ENCODE results near the gene NID2. TPM values are rescaled to one million over a fixed set of nuclear protein-coding genes. Genes with fewer than 3 reads are reported as not detected.
A peak's percentile ranks its signal among the peaks of the same experiment; 100 is the strongest.

The NID2 gene
- total RNA-seq, 1 donor from 2014 or later = 42.4 TPM

GRCh38 chr14:52026017-52026660 is 42.7 kb downstream of the NID2 start:
- no peak for DNase-seq (ENCODE audit: low spot score)

DNA sequence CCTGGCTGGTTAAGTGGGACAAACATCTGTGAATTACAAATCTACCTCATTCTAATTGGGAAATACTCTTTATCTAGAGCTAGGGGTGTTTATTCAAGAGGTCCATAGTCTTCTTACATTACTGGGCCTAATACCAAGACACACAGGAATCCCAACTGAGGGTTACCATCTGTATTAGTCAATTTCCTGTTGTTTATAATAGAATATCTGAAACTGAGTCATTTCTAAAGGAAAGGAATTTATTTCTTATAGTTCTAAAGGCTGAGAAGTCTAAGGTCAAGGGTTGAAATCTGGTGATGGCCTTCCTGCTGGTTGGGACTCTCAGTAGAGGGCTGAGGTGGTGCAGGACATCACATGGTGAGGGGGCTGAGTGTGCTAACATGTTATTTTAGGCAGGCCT is 43.5 kb downstream of the NID2 start:
- no peak for DNase-seq (ENCODE audit: low spot score)

- peak; percentile 48 for DNase-seq (ENCODE audit: low spot score)
These were observed 45.3 kb downstream of the NID2 start for GRCh38 chr14:52023518-52023917.

DNA sequence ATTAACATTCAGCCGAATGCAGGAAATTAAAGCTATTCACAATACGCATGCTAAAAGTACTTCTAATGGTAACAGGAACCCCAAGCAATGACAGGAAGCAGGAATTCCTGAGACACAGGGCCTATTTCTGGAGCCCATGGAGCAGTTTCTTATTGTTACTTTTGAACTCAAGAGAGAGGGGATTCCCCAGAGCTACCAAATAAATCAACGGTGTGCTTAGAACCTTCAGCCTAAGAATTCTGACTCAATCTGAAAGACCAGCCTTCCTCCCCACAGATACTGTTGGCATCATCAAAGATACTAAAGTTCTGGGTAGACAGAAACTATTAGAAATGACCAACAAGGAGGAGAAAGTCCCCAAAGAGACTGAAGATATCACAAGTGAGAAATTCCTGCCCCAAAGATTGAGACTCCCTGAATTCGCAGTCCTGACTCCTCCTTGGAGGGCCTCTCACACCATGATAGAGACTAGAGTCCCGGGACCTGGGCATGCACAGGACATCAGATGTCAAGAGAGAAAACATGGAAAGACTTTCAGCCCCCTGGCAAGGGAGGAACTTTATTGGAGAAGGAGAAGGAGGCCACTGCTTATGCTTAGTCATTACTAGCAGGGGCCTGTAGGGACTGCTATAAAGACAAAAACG is 46.8 kb downstream of the NID2 start:
- no peak for DNase-seq (ENCODE audit: low spot score)

DNA sequence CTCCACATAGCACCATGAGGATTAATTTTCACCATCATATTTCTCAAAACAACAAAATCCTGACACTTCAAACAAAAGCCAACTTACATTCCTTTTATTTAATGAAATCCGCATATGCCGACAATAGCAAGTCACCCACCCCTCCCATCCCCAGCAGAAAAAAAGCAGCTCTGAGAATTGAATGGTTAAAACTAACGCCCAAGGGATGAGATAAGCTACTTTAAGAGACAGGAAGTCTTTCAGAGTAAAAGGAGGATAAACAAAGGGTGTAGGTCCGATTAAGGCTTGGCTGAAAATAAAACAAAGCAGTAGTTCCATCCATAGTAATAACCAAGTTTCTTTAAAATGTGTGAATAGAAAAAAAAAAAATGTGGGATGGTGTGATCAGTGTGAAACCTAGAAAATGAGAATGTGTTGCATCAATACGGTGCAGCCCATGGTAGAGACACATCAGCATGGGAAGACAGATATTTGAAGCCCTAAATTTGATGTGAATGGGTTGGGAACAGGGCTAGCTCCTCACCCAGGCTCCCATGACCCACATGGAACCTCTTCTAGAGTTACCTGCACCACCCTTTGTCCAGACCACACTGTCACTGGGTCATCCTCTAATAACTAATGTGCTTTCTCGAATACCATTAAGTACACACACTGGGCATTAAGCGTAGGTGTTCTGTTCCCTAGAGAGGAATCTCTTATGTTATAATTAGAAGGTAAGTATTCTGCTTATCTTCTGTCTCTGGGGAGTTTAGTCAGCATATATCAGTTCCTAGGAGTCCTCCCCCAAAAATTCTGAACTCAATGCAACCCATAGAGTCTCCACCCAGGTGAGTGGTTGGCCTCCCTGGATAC is 47.8 kb downstream of the NID2 start:
- no peak for DNase-seq (ENCODE audit: low spot score)

GRCh38 chr14:52020161-52020714 is 48.6 kb downstream of the NID2 start:
- DNase-seq (ENCODE audit: low spot score) = no peak

DNA sequence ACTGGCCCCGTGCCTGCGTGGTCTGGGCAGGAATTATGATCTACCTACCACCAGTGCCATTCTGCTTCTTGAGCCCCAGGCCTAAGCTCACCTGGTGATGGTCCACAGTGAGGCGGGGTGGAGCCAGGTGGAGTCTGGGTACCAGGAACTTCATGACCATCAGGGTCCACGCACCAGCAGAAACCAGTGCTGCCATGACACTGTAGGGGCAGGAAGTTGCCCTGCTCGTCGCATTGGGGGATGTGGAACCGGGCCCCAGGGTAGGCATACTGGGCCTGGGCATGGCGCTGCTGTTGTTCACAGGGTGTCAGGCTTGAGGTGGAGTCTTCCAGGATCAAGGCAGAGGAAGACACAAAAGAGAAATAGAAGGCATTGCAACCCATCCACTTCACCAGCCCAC is 49.9 kb downstream of the NID2 start:
- DNase-seq (ENCODE audit: low spot score) = no peak

DNA sequence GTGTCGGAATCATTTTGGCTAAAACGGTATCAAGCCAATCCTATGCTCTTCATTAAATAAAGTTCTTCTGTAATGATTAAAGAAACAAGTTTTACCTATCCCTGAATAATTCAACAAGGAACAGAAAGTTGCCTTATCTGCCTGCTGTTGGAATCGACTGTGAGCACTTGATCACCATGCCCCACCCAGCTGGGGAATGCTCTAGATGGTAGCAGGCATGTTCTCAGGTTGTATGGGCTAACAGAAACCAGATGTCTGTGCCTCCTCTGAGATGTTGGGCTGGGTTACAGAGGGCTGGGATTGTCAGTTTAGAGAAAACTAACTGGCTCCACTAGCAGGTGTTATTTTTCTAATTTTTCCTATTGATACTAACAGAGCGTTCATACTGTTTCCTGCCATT is 50.6 kb downstream of the NID2 start:
- no peak for DNase-seq (ENCODE audit: low spot score)

DNA sequence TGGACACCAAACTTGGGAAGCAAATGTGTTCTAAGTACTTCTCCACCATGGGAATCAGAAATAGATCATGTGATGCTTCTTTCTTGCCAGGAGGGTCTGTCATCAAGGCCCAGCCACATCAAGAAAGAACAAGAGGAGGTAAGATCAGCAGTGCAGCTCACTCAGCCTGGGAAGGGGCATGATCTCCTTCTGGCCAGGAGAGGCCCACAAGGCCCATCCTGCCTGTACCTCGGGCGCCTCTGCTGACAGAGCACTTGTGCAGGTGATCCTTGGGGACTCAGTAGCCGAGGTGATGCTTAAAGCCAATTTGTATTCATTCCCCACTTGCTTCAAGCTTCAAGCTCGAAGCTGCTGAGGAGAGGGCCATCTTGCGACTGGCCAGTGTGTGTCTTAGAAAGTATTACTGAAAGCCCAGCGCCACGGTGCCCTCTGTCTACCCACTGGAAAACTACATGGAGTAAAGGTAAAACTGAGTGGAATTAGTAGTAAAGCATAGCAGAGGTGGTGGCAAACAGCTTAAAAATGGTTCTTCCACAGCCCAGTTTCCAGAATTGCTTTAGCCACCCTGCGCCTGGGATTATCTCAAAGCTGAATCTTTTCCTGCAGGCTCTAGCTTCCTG is 53.3 kb downstream of the NID2 start:
- DNase-seq (ENCODE audit: low spot score) = no peak

GRCh38 chr14:52014601-52015267 is 54.1 kb downstream of the NID2 start:
- no peak for DNase-seq (ENCODE audit: low spot score)

DNA sequence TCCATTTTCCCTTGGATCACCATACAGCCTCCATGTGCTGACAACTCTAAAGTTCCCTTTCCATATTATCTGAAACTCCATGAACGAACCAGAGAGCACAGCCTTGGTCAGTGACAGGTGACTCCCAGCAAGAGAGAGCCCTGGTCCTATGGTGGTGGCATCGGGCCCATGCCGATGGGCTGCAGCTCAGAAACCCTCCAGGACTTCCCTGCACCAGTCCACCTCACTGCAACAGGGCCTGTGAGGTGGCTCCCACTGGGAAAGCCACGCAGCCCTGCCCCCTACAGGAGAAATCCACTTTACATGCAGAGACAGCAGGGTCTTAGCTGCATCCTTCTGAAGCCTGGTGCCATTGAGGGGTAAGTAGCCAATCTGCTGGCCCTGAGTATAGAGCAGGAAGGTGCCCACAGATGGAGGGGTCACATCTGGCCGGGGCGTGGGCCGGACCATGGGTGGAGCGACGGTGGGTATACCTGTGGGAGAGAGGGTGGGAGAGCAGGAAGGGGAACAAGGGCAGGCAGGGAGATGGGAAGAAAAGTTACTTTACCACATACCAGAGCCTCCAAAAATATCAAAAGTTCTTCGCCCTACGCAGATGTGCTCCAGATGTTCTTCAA is 54.8 kb downstream of the NID2 start:
- DNase-seq (ENCODE audit: low spot score) = no peak

GRCh38 chr14:52012635-52013034 is 56.2 kb downstream of the NID2 start:
- DNase-seq (ENCODE audit: low spot score) = no peak

GRCh38 chr14:52011523-52011922 is 57.3 kb downstream of the NID2 start:
- no peak for DNase-seq (ENCODE audit: low spot score)

- no peak for DNase-seq (ENCODE audit: low spot score)
These were observed 58.6 kb downstream of the NID2 start for GRCh38 chr14:52010173-52010693.

DNA sequence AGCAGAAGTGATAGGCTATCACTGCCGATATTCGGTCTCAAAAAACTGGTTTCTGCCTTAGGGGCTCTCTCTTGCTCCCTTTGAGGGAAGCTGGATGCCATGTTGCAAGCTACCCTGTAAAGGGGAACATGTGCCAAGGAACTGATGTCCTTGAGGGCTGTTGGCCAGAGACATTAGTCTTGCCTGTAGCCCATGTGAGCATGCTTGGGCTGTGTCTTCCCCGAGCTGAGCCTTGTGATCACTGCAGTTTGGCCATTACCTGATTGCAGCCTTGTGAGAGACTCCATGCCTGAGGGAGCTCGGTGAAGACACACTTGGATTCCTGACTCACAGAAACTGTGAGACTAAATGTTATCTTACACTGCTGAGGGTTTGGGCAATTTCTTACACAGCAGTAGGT is 60.7 kb downstream of the NID2 start:
- no peak for DNase-seq (ENCODE audit: low spot score)

DNA sequence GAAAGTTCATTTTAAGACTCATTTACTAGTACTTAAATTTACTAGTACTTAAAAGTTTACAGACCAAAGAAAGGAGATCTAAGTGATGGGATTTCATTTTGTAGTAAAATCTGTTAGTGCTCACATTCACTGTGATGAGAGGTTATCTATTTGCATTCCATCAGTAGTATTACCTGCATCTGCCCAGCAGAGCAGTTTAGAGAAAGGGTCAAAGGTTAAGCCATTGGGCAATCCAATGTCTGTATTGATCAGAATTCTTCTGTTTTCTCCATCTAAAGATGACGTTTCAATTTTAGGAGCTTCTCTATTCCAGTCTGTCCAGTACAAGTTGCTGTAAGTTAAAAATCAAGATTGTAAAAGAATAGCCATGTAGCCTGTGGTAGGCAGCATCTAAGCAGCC is 61.2 kb downstream of the NID2 start:
- no peak for DNase-seq (ENCODE audit: low spot score)

DNA sequence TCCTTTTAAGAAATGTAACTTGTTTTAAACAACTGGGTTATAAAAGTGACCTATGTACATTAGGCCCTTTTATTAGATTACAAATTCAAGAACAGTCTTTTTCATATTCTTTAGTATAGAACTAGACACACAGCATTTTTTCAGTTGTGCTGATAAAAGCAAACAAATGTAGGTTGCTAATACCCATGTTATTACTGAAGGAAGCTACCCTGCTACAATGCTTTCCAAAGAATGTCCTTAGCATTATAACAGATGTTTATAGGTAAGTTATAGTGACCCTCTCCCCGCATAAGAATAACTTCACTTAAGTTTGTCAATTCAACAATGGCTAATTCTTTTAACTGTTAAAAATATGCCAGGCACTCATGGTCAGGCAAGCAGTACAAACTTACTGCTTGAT is 61.6 kb downstream of the NID2 start:
- DNase-seq (ENCODE audit: low spot score) = no peak

GRCh38 chr14:52006361-52006760 is 62.5 kb downstream of the NID2 start:
- no peak for DNase-seq (ENCODE audit: low spot score)

DNA sequence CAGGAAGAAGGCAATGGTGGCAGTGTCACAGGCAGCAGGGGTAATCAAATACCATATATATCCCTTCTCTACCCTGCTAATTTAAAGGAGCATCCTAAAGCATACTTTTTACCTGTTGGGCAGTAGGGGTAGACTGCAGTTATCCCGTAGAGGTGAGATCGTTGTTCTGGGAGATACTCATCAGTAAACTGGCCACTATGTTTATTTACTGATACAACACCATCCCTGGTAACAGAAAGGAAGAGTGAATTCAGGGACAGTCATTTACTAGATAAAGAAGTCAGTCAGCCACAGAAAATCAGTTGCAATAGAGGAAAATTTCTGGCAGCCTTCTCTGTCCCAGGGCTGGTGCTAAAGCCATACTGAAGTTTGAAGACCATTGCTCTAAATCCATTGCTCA is 63.2 kb downstream of the NID2 start:
- DNase-seq (ENCODE audit: low spot score) = no peak

DNA sequence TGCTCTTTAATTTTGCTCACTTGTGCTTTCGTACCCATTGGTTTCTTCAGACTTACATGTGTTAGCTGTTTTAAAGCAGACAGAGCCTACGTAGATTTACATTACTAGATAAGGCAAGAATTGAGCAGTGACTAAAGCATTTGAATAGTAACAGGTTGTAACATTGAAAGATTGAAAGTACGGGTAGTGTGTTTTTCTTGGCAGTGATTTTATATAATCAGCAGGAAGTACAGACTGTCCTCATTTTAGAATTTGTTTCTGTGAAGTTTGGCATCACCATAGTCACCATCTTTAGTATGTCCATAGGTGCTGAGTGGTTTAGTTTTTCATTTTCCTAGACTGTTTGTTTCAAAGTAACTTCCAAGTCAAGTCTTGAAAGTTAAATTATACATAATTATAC is 65.5 kb downstream of the NID2 start:
- no peak for DNase-seq (ENCODE audit: low spot score)

GRCh38 chr14:52002542-52002941 is 66.3 kb downstream of the NID2 start:
- DNase-seq (ENCODE audit: low spot score) = no peak
